T-helper 17 cell (primary cell): Measurements from ENCODE around the gene AUP1. TPM values are rescaled to one million over a fixed set of nuclear protein-coding genes. Genes with fewer than 3 reads are reported as not detected.

ENCODE experiments used
- ATAC-seq: fragments of 150-1000 bp; cut with Tn5 transposase; 2 replicates; pipeline ENCODE4 v1.10.0; 2021; ENCODE audit warnings: mild to moderate bottlenecking, moderate library complexity
- DNase-seq, 3 donors: peaks; one replicate each; pipeline versions ENCODE4 v3.0.0 to v3.0.0-alpha.2; 2020 to 2021
- H3K9me3 ChIP-seq: one replicate; pipeline ENCODE4 v1.7.0; 2013; ENCODE audit warnings: low read length, mild to moderate bottlenecking; ENCODE audit not compliant: control insufficient read depth, poor library complexity, severe bottlenecking
- H3K27ac Mint-ChIP-seq: one replicate; pipeline ENCODE4 v1.8.0; 2022; ENCODE audit warnings: mild to moderate bottlenecking, moderate library complexity, mixed read lengths
- H3K27me3 Mint-ChIP-seq: one replicate; pipeline ENCODE4 v1.8.0; 2022; ENCODE audit warnings: mixed read lengths
- H3K36me3 Mint-ChIP-seq: one replicate; pipeline ENCODE4 v1.8.0; 2022; ENCODE audit warnings: low read depth, mixed read lengths
- H3K4me1 Mint-ChIP-seq: one replicate; pipeline ENCODE4 v1.8.0; 2022; ENCODE audit warnings: mild to moderate bottlenecking, mixed read lengths
- H3K4me3 Mint-ChIP-seq: one replicate; pipeline ENCODE4 v1.8.0; 2022; ENCODE audit warnings: mild to moderate bottlenecking, moderate library complexity, mixed read lengths
- total RNA-seq, 4 donors: library from RNA in 2 of 4; stranded (reverse) in 2 of 4; gene quantifications; one replicate each; pipeline ENCODE4 v1.2.3 and lab custom pipeline; 2022 to 2026

The AUP1 gene
- total RNA-seq, 2 donors from 2014 or later, result 139 to 153 TPM

GRCh38 chr2:74500578-74500946 is 28.9 kb downstream of the AUP1 start:
- DNase-seq (no peak), ATAC-seq (no peak)
- H3K4me1 Mint-ChIP-seq, result peaks cover 33% of the 10 kb centered on the region
- peaks cover 11% of the 10 kb centered on the region for H3K36me3 Mint-ChIP-seq
- no peaks in the 10 kb centered on the region for H3K9me3 ChIP-seq
- no peak overlapping the region for H3K27ac Mint-ChIP-seq
- H3K27me3 Mint-ChIP-seq, result peaks cover 73% of the 10 kb centered on the region
- no peak overlapping the region for H3K4me3 Mint-ChIP-seq

GRCh38 chr2:74499940-74500577 is 29.4 kb downstream of the AUP1 start:
- DNase-seq, result no peak
- no peaks in the 10 kb centered on the region for H3K9me3 ChIP-seq
- Mint-ChIP-seq H3K36me3 (peaks cover 10% of the 10 kb centered on the region), H3K4me3 (no peak overlapping the region), H3K4me1 (peaks cover 31% of the 10 kb centered on the region), H3K27me3 (peaks cover 70% of the 10 kb centered on the region), H3K27ac (no peak overlapping the region)
- no peak for ATAC-seq

- peaks cover 64% of the 10 kb centered on the region for H3K27me3 Mint-ChIP-seq
- H3K4me3 Mint-ChIP-seq, result peak within 1 kb of the TSS; percentile 90
- peak within 1 kb of the TSS; percentile 84 for H3K27ac Mint-ChIP-seq
- DNase-seq (no peak), ATAC-seq (peak; percentile 35)
- peaks cover 3% of the 10 kb centered on the region for H3K36me3 Mint-ChIP-seq
- H3K4me1 Mint-ChIP-seq, result peaks cover 24% of the 10 kb centered on the region
- no peaks in the 10 kb centered on the region for H3K9me3 ChIP-seq
Observed at GRCh38 chr2:74499267-74499939, 30.1 kb downstream of the AUP1 start, which contains the start of gene LBX2. LBX2 (minus strand) TSS chr2:74499603; CDS start chr2:74499537, 66 bp downstream.

GRCh38 chr2:74498500-74499266 is 30.8 kb downstream of the AUP1 start:
- Mint-ChIP-seq H3K27me3 (peaks cover 57% of the 10 kb centered on the region), H3K36me3 (peaks cover 3% of the 10 kb centered on the region), H3K27ac (peak overlapping the region; percentile 84), H3K4me1 (peaks cover 23% of the 10 kb centered on the region), H3K4me3 (peak overlapping the region; percentile 90)
- DNase-seq, result no peak
- no peaks in the 10 kb centered on the region for H3K9me3 ChIP-seq
- peak; percentile 40 for ATAC-seq

- DNase-seq, result peak in 1 of 3 donors; percentile 24
- peak overlapping the region; percentile 90 for H3K4me3 Mint-ChIP-seq
- peaks cover 23% of the 10 kb centered on the region for H3K4me1 Mint-ChIP-seq
- H3K27me3 Mint-ChIP-seq, result peaks cover 49% of the 10 kb centered on the region
- H3K9me3 ChIP-seq, result no peaks in the 10 kb centered on the region
- H3K36me3 Mint-ChIP-seq, result peaks cover 5% of the 10 kb centered on the region
- peak overlapping the region; percentile 84 for H3K27ac Mint-ChIP-seq
- peak; percentile 34 for ATAC-seq
Observed at GRCh38 chr2:74497777-74498499, 31.6 kb downstream of the AUP1 start.

- H3K9me3 ChIP-seq, result no peaks in the 10 kb centered on the region
- peaks cover 42% of the 10 kb centered on the region for H3K27me3 Mint-ChIP-seq
- no peak overlapping the region for H3K27ac Mint-ChIP-seq
- DNase-seq (no peak), ATAC-seq (no peak)
- H3K36me3 Mint-ChIP-seq, result peaks cover 8% of the 10 kb centered on the region
- H3K4me3 Mint-ChIP-seq, result peak overlapping the region; percentile 90
- peaks cover 20% of the 10 kb centered on the region for H3K4me1 Mint-ChIP-seq
Observed at GRCh38 chr2:74496997-74497776, 32.3 kb downstream of the AUP1 start.

- H3K9me3 ChIP-seq, result no peaks in the 10 kb centered on the region
- Mint-ChIP-seq H3K36me3 (peaks cover 11% of the 10 kb centered on the region), H3K27ac (no peak overlapping the region), H3K4me3 (no peak overlapping the region), H3K27me3 (peaks cover 25% of the 10 kb centered on the region), H3K4me1 (peaks cover 17% of the 10 kb centered on the region)
- ATAC-seq (no peak), DNase-seq (no peak)
Observed at GRCh38 chr2:74495440-74495839, 34.1 kb downstream of the AUP1 start.

- Mint-ChIP-seq H3K36me3 (peaks cover 11% of the 10 kb centered on the region), H3K4me3 (no peak overlapping the region), H3K4me1 (peaks cover 16% of the 10 kb centered on the region), H3K27me3 (peaks cover 11% of the 10 kb centered on the region), H3K27ac (no peak overlapping the region)
- H3K9me3 ChIP-seq, result no peaks in the 10 kb centered on the region
- ATAC-seq (no peak), DNase-seq (no peak)
Observed at GRCh38 chr2:74493546-74493945, 36.0 kb downstream of the AUP1 start.

- Mint-ChIP-seq H3K27me3 (no peaks in the 10 kb centered on the region), H3K4me3 (no peak overlapping the region), H3K4me1 (peaks cover 8% of the 10 kb centered on the region), H3K36me3 (peaks cover 11% of the 10 kb centered on the region), H3K27ac (no peak overlapping the region)
- DNase-seq (no peak), ATAC-seq (no peak)
- no peaks in the 10 kb centered on the region for H3K9me3 ChIP-seq
Observed at GRCh38 chr2:74491648-74492544, 37.6 kb downstream of the AUP1 start.

GRCh38 chr2:74489906-74490305 is 39.6 kb downstream of the AUP1 start:
- H3K4me3 Mint-ChIP-seq, result no peak overlapping the region
- ATAC-seq (no peak), DNase-seq (no peak)
- peaks cover 12% of the 10 kb centered on the region for H3K4me1 Mint-ChIP-seq
- H3K27ac Mint-ChIP-seq, result peak overlapping the region; percentile 60
- peaks cover 11% of the 10 kb centered on the region for H3K36me3 Mint-ChIP-seq
- no peaks in the 10 kb centered on the region for H3K27me3 Mint-ChIP-seq
- H3K9me3 ChIP-seq, result no peaks in the 10 kb centered on the region

- peaks cover 12% of the 10 kb centered on the region for H3K4me1 Mint-ChIP-seq
- H3K9me3 ChIP-seq, result no peaks in the 10 kb centered on the region
- H3K27ac Mint-ChIP-seq, result peak overlapping the region; percentile 73
- no peaks in the 10 kb centered on the region for H3K27me3 Mint-ChIP-seq
- H3K4me3 Mint-ChIP-seq, result peak overlapping the region; percentile 63
- H3K36me3 Mint-ChIP-seq, result peaks cover 8% of the 10 kb centered on the region
- ATAC-seq (no peak), DNase-seq (no peak)
Observed at GRCh38 chr2:74488643-74489481, 40.6 kb downstream of the AUP1 start.
